WERI-Rb-1 (cell line): ENCODE data around the gene ACAT2.
"Not testable (repeated sequence)": the region's sequence is repeated elsewhere in the genome, so short reads cannot be mapped to it uniquely, and the experiment has no call there.

Source experiments
- DNase-seq: peaks from one replicate; pipeline ENCODE4 v3.0.0-alpha.2; 2020
- H3K27ac ChIP-seq: fragments of 250-450 bp; sonication (Bioruptor Pico); 2 replicates; pipeline ENCODE4 v1.5.1; 2020; ENCODE audit warnings: mild to moderate bottlenecking, moderate library complexity
- H3K27me3 ChIP-seq: fragments of 250-450 bp; sonication (Bioruptor Pico); 2 replicates; pipeline ENCODE4 v1.5.1; 2021; ENCODE audit warnings: mild to moderate bottlenecking, low read depth, moderate library complexity; ENCODE audit not compliant: insufficient read depth, severe bottlenecking
- H3K36me3 ChIP-seq: fragments of 250-450 bp; sonication (Bioruptor Pico); 2 replicates; pipeline ENCODE4 v1.5.1; 2020; ENCODE audit warnings: mild to moderate bottlenecking, moderate library complexity
- H3K4me3 ChIP-seq: 2 replicates; pipeline ENCODE4 v1.5.1; 2011; ENCODE audit warnings: low read depth, mild to moderate bottlenecking, control low read depth, low read length
- H3K9me3 ChIP-seq: fragments of 250-450 bp; sonication (Bioruptor Pico); 2 replicates; pipeline ENCODE4 v1.5.1; 2021; ENCODE audit warnings: mild to moderate bottlenecking, moderate library complexity; ENCODE audit not compliant: severe bottlenecking
- TF ChIP-seq, protein P1 (sequence below): IDR thresholded peaks from 2 replicates; pipeline ENCODE4 v1.5.1; 2011; ENCODE audit warnings: low read depth, mild to moderate bottlenecking, control low read depth, inconsistent platforms, low read length

ACAT2 gene

DNA sequence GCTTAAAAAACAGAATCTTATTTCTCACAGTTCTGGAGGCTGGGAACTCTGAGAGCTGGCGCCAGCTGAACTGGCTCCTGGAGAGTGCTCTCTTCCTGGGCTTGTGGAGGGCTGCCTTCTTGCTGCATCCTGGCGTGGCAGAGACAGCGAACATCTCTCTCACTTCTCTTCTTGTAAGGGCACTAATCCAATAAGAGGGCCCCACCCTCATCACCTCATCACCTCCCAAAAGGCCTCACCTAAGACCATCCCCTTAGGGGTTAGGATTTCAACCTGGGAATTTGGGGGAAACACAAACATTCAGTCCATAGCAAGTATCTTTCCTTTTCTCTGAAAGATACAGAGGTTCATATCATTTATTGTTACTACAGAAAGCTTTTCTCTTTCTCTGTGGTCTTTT, 62.1 kb downstream of the ACAT2 start:
- H3K4me3 ChIP-seq: no peak overlapping the region
- no peaks in the 10 kb centered on the region for H3K36me3 ChIP-seq
- DNase-seq: no peak
- no peak overlapping the region for H3K27ac ChIP-seq
- TF ChIP-seq, protein P1, sequence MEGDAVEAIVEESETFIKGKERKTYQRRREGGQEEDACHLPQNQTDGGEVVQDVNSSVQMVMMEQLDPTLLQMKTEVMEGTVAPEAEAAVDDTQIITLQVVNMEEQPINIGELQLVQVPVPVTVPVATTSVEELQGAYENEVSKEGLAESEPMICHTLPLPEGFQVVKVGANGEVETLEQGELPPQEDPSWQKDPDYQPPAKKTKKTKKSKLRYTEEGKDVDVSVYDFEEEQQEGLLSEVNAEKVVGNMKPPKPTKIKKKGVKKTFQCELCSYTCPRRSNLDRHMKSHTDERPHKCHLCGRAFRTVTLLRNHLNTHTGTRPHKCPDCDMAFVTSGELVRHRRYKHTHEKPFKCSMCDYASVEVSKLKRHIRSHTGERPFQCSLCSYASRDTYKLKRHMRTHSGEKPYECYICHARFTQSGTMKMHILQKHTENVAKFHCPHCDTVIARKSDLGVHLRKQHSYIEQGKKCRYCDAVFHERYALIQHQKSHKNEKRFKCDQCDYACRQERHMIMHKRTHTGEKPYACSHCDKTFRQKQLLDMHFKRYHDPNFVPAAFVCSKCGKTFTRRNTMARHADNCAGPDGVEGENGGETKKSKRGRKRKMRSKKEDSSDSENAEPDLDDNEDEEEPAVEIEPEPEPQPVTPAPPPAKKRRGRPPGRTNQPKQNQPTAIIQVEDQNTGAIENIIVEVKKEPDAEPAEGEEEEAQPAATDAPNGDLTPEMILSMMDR: no peak
- H3K27me3 ChIP-seq: no peaks in the 10 kb centered on the region
- H3K9me3 ChIP-seq: no peaks in the 10 kb centered on the region

GRCh38 chr6:159824690-159825089, 62.8 kb downstream of the ACAT2 start:
- H3K27ac ChIP-seq, H3K36me3 ChIP-seq, H3K27me3 ChIP-seq: not testable (repeated sequence)

DNA sequence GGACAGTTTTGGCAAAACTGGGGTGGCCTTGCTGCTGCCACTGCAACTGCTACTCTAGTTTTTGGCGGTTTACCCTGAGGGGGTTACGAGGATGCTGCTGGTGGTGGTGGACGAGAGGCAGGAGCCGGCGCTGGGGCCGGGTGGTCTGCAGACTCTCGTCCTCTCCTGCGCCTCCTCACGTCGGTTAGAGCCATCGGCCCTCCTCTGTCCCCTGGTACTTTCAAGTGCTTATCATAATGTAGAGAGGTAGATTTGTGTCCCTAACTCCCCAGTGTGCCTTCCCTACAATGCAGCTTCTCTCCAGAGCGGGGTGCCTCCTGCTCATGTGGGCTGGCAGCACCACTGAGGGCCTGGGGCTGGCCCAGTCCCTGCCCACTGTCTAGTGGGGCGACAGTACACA, 64.2 kb downstream of the ACAT2 start:
- TF ChIP-seq, protein P1: no peak
- no peak for DNase-seq
- no peaks in the 10 kb centered on the region for H3K9me3 ChIP-seq
- no peaks in the 10 kb centered on the region for H3K27me3 ChIP-seq
- H3K27ac ChIP-seq: no peak overlapping the region
- H3K4me3 ChIP-seq: no peak overlapping the region
- no peaks in the 10 kb centered on the region for H3K36me3 ChIP-seq

More at GRCh38 chr6:159824690-159825089, 62.8 kb downstream of the ACAT2 start:
- not testable (repeated sequence) for H3K9me3 ChIP-seq, H3K4me3 ChIP-seq, DNase-seq

DNA sequence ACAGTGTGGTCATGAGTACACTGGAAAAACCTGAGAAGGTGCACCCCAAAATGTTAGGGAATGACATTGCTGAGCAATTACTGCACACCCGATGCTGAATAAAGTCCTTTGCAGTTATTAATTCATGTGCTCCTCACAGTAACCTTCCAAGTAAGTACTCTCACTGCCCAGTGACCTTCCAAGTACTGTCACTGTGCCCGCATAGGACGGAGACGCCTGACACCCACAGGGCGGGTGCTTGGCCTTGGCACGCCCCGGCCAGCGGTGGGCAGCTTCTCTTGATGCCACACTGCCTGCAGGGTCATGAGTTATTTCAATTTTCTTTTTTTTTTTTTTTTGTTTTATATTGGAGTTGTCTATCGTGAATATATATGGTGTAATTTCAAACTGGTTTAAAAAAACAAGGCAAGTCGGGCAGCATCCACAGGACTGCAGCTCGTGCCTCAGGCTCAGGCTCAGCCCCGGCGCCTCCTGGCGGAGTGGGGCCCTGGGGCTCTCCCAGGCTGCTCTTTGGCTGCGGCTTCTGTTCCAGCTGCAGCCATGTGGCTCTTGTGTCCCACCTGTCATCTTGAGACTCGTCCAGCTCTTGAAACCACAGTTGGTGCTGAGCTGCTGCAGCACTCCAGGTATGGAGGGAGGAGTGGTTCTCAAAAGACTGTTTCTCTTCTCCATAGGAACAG, 65.3 kb downstream of the ACAT2 start:
- DNase-seq: no peak
- H3K27ac ChIP-seq: no peak overlapping the region
- TF ChIP-seq, protein P1: no peak
- no peaks in the 10 kb centered on the region for H3K36me3 ChIP-seq
- no peaks in the 10 kb centered on the region for H3K9me3 ChIP-seq
- no peaks in the 10 kb centered on the region for H3K27me3 ChIP-seq
- no peak overlapping the region for H3K4me3 ChIP-seq

GRCh38 chr6:159828074-159828473, 66.2 kb downstream of the ACAT2 start:
- Histone ChIP-seq H3K4me3 (no peak overlapping the region), H3K9me3 (no peaks in the 10 kb centered on the region), H3K27ac (no peak overlapping the region), H3K36me3 (no peaks in the 10 kb centered on the region), H3K27me3 (no peaks in the 10 kb centered on the region)
- no peak for DNase-seq
- TF ChIP-seq, protein P1: no peak
